Gastroesophageal sphincter (tissue), 3 donors: ENCODE results near the gene DDIAS.

ENCODE experiments used
- CTCF ChIP-seq, 4 experiments: fragments of 200-600 bp in 2 of 4; fragments of 450-650 bp in 2 of 4; sonication (generic) in 1 of 4; IDR thresholded peaks; one replicate each; pipeline ENCODE4 v1.5.1; 2017 to 2019; ENCODE audit warnings: antibody characterized with exemption in 4 of 4, mild to moderate bottlenecking in 2 of 4, moderate library complexity in 2 of 4
- EP300 ChIP-seq: sonication (generic); formaldehyde crosslinking; IDR thresholded peaks from one replicate; pipeline ENCODE4 v1.6.1; 2017; ENCODE audit warnings: antibody characterized with exemption, mild to moderate bottlenecking

- TF ChIP-seq CTCF (IDR thresholded peaks at IDR 0.05): no peak
- no peak for TF ChIP-seq EP300
These were observed 17.7 kb upstream of the DDIAS start for GRCh38 chr11:82883853-82884252.
